Measurements from ENCODE around the gene LCP1. TPM values are rescaled to one million over a fixed set of nuclear protein-coding genes. Genes with fewer than 3 reads are reported as not detected.
A peak's percentile ranks its signal among the peaks of the same experiment; 100 is the strongest.

The LCP1 gene
- total and polyA plus RNA-seq, 9 of the 15 experiments (the other 6 are each of a cell fraction or from before 2014, with no cell fraction given): 83.0 to 255 (median 163) TPM

- TF ChIP-seq FUS (optimal IDR thresholded peaks at IDR 0.05; ENCODE audit: low read depth, low read length) (no peak), ZNF384 (IDR thresholded peaks at IDR 0.05; ENCODE audit: low read depth, low read length) (peak; percentile 81), BRD4 (IDR thresholded peaks at IDR 0.05) (no peak), ATF7 (IDR thresholded peaks at IDR 0.05) (peak; percentile 21; the same call in 1 of the 2 replicates), NR2C2 (CRISPR knock-in tag; IDR thresholded peaks at IDR 0.05) (no peak), NR2C2 (tag; IDR thresholded peaks at IDR 0.05) (no peak), MEIS2 (IDR thresholded peaks at IDR 0.05; ENCODE audit: partially characterized antibody) (peak; percentile 45), KLF16 (IDR thresholded peaks at IDR 0.05) (no peak), SP1 (CRISPR knock-in tag; IDR thresholded peaks at IDR 0.05) (no peak), ZNF134 (CRISPR knock-in tag; conservative IDR thresholded peaks at IDR 0.05) (no peak)
- TF ChIP-seq, protein P1, sequence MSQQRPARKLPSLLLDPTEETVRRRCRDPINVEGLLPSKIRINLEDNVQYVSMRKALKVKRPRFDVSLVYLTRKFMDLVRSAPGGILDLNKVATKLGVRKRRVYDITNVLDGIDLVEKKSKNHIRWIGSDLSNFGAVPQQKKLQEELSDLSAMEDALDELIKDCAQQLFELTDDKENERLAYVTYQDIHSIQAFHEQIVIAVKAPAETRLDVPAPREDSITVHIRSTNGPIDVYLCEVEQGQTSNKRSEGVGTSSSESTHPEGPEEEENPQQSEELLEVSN (IDR thresholded peaks at IDR 0.05; ENCODE audit: borderline replicate concordance in 1 of 2, extremely low read depth in 1 of 2, insufficient read depth in 1 of 2, insufficient read length in 1 of 2, low read depth in 1 of 2, low read length in 1 of 2, poor library complexity in 1 of 2, severe bottlenecking in 1 of 2): no peak
- TF ChIP-seq, protein P2, sequence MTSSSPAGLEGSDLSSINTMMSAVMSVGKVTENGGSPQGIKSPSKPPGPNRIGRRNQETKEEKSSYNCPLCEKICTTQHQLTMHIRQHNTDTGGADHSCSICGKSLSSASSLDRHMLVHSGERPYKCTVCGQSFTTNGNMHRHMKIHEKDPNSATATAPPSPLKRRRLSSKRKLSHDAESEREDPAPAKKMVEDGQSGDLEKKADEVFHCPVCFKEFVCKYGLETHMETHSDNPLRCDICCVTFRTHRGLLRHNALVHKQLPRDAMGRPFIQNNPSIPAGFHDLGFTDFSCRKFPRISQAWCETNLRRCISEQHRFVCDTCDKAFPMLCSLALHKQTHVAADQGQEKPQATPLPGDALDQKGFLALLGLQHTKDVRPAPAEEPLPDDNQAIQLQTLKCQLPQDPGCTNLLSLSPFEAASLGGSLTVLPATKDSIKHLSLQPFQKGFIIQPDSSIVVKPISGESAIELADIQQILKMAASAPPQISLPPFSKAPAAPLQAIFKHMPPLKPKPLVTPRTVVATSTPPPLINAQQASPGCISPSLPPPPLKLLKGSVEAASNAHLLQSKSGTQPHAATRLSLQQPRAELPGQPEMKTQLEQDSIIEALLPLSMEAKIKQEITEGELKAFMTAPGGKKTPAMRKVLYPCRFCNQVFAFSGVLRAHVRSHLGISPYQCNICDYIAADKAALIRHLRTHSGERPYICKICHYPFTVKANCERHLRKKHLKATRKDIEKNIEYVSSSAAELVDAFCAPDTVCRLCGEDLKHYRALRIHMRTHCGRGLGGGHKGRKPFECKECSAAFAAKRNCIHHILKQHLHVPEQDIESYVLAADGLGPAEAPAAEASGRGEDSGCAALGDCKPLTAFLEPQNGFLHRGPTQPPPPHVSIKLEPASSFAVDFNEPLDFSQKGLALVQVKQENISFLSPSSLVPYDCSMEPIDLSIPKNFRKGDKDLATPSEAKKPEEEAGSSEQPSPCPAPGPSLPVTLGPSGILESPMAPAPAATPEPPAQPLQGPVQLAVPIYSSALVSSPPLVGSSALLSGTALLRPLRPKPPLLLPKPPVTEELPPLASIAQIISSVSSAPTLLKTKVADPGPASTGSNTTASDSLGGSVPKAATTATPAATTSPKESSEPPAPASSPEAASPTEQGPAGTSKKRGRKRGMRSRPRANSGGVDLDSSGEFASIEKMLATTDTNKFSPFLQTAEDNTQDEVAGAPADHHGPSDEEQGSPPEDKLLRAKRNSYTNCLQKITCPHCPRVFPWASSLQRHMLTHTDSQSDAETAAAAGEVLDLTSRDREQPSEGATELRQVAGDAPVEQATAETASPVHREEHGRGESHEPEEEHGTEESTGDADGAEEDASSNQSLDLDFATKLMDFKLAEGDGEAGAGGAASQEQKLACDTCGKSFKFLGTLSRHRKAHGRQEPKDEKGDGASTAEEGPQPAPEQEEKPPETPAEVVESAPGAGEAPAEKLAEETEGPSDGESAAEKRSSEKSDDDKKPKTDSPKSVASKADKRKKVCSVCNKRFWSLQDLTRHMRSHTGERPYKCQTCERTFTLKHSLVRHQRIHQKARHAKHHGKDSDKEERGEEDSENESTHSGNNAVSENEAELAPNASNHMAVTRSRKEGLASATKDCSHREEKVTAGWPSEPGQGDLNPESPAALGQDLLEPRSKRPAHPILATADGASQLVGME (CRISPR knock-in tag; IDR thresholded peaks at IDR 0.05): no peak
- TF ChIP-seq, protein P3, sequence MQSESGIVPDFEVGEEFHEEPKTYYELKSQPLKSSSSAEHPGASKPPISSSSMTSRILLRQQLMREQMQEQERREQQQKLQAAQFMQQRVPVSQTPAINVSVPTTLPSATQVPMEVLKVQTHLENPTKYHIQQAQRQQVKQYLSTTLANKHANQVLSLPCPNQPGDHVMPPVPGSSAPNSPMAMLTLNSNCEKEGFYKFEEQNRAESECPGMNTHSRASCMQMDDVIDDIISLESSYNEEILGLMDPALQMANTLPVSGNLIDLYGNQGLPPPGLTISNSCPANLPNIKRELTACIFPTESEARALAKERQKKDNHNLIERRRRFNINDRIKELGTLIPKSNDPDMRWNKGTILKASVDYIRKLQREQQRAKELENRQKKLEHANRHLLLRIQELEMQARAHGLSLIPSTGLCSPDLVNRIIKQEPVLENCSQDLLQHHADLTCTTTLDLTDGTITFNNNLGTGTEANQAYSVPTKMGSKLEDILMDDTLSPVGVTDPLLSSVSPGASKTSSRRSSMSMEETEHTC (IDR thresholded peaks at IDR 0.05): no peak
These were observed 68.4 kb downstream of the LCP1 start (continued) for GRCh38 chr13:46113596-46113995.

All from K562 (cell line).